ENCODE measurements around the gene JARID2. TPM values are rescaled to one million over a fixed set of nuclear protein-coding genes. Genes with fewer than 3 reads are reported as not detected.

The JARID2 gene
- total RNA-seq, 2 experiments from 2014 or later = 19.0 to 19.5 TPM

- BruUV-seq (replicated peaks) = no TSS peak
- Histone ChIP-seq H3K4me1 (ENCODE audit: insufficient read depth, low read length, poor library complexity, severe bottlenecking) (peaks cover 16% of the 10 kb centered on the region), H3K79me2 (ENCODE audit: insufficient read depth, low read depth, low read length) (no peaks in the 10 kb centered on the region), H3K36me3 (ENCODE audit: insufficient read depth, low read length) (no peaks in the 10 kb centered on the region), H2AFZ (ENCODE audit: low read length) (no peak overlapping the region), H3K4me3 (ENCODE audit: low read depth, low read length, poor library complexity, severe bottlenecking) (no peak overlapping the region), H3K9me3 (ENCODE audit: low read length) (peaks cover 5% of the 10 kb centered on the region; the same call in 1 of the 2 replicates), H3K27ac (ENCODE audit: low read depth, low read length, poor library complexity, severe bottlenecking) (no peak overlapping the region), H3K4me2 (ENCODE audit: low read length) (no peak overlapping the region), H3K9me2 (ENCODE audit: insufficient read depth, low read length) (no peaks in the 10 kb centered on the region), H4K20me1 (ENCODE audit: insufficient read depth, low read length) (peaks cover 8% of the 10 kb centered on the region; the same call in 1 of the 2 replicates)
- intact Hi-C loops (cut with micrococcal nuclease; ENCODE audit: unreplicated experiment) = loop anchor here (2.0 kb wide), 1 partner anchor 147 kb away; no protein-coding TSS in a partner anchor
- ChIA-PET POLR2A (interaction anchor here (1.4 kb wide), 1 partner anchor 9 kb away, joined by 4 read pairs; no protein-coding TSS in a partner anchor), CTCF (ENCODE audit: unreplicated experiment) (no interaction called here)
- no peak for TF ChIP-seq EZH2phosphoT487 (IDR thresholded peaks at IDR 0.05; ENCODE audit: borderline replicate concordance, low read depth, low read length)
- TF ChIP-seq CTCF (conservative IDR thresholded peaks at IDR 0.05; ENCODE audit: low read length) = no peak
- DNase-seq (ENCODE audit: low spot score) = no peak
Measured at GRCh38 chr6:15391500-15391899, 145.6 kb downstream of the JARID2 start.

GRCh38 chr6:15392182-15392581 lies 146.3 kb downstream of the JARID2 start:
- no peak overlapping the region for H3K4me3 ChIP-seq (ENCODE audit: low read depth, low read length, poor library complexity, severe bottlenecking)
- TF ChIP-seq EZH2phosphoT487 (IDR thresholded peaks at IDR 0.05; ENCODE audit: borderline replicate concordance, low read depth, low read length) (no peak), CTCF (conservative IDR thresholded peaks at IDR 0.05; ENCODE audit: low read length) (no peak)
- peaks cover 16% of the 10 kb centered on the region for H3K4me1 ChIP-seq (ENCODE audit: insufficient read depth, low read length, poor library complexity, severe bottlenecking)
- no peaks in the 10 kb centered on the region for H3K79me2 ChIP-seq (ENCODE audit: insufficient read depth, low read depth, low read length)
- H3K27ac ChIP-seq (ENCODE audit: low read depth, low read length, poor library complexity, severe bottlenecking) = no peak overlapping the region
- H3K9me2 ChIP-seq (ENCODE audit: insufficient read depth, low read length) = no peaks in the 10 kb centered on the region
- no peak overlapping the region for H2AFZ ChIP-seq (ENCODE audit: low read length)
- intact Hi-C loops (cut with micrococcal nuclease; ENCODE audit: unreplicated experiment) = no loop called here
- ChIA-PET CTCF (ENCODE audit: unreplicated experiment) (no interaction called here), POLR2A (interaction anchor here (0.6 to 0.7 kb wide), 2 partner anchors 507 to 511 kb away, joined by 4 to 5 read pairs; no protein-coding TSS in a partner anchor)
- BruUV-seq (replicated peaks) = no TSS peak
- H4K20me1 ChIP-seq (ENCODE audit: insufficient read depth, low read length) = peaks cover 8% of the 10 kb centered on the region; the same call in 1 of the 2 replicates
- peaks cover 5% of the 10 kb centered on the region; the same call in 1 of the 2 replicates for H3K9me3 ChIP-seq (ENCODE audit: low read length)
- H3K4me2 ChIP-seq (ENCODE audit: low read length) = no peak overlapping the region
- H3K36me3 ChIP-seq (ENCODE audit: insufficient read depth, low read length) = no peaks in the 10 kb centered on the region
- no peak for DNase-seq (ENCODE audit: low spot score)

GRCh38 chr6:15393605-15394004 lies 147.7 kb downstream of the JARID2 start:
- Histone ChIP-seq H3K4me1 (ENCODE audit: insufficient read depth, low read length, poor library complexity, severe bottlenecking) (peaks cover 16% of the 10 kb centered on the region), H3K36me3 (ENCODE audit: insufficient read depth, low read length) (no peaks in the 10 kb centered on the region), H3K27ac (ENCODE audit: low read depth, low read length, poor library complexity, severe bottlenecking) (no peak overlapping the region), H2AFZ (ENCODE audit: low read length) (no peak overlapping the region), H3K9me3 (ENCODE audit: low read length) (peaks cover 5% of the 10 kb centered on the region; the same call in 1 of the 2 replicates), H3K79me2 (ENCODE audit: insufficient read depth, low read depth, low read length) (no peaks in the 10 kb centered on the region), H4K20me1 (ENCODE audit: insufficient read depth, low read length) (peaks cover 8% of the 10 kb centered on the region; the same call in 1 of the 2 replicates), H3K4me2 (ENCODE audit: low read length) (no peak overlapping the region), H3K9me2 (ENCODE audit: insufficient read depth, low read length) (no peaks in the 10 kb centered on the region; the same call in 1 of the 2 replicates), H3K4me3 (ENCODE audit: low read depth, low read length, poor library complexity, severe bottlenecking) (no peak overlapping the region)
- POLR2A ChIA-PET = interaction anchor here (0.6 to 1.1 kb wide), 2 partner anchors 10 to 50 kb away, joined by 3 to 4 read pairs; no protein-coding TSS in a partner anchor
- no TSS peak for BruUV-seq (replicated peaks)
- intact Hi-C loops (cut with micrococcal nuclease; ENCODE audit: unreplicated experiment) = no loop called here
- DNase-seq (ENCODE audit: low spot score) = no peak
- CTCF ChIA-PET (ENCODE audit: unreplicated experiment) = no interaction called here
- TF ChIP-seq EZH2phosphoT487 (IDR thresholded peaks at IDR 0.05; ENCODE audit: borderline replicate concordance, low read depth, low read length) = no peak
